22Rv1 (cell line): ENCODE results near the gene ARHGAP26.

ENCODE experiments used
- ZFX ChIP-seq: fragments of 450-650 bp; IDR thresholded peaks from 2 replicates; pipeline ENCODE4 v1.6.1; 2017; ENCODE audit warnings: antibody characterized with exemption, borderline replicate concordance
- TF ChIP-seq, protein P1 (sequence below): fragments of 450-650 bp; IDR thresholded peaks from 2 replicates; pipeline ENCODE4 v1.5.1; 2017; ENCODE audit warnings: mild to moderate bottlenecking

DNA sequence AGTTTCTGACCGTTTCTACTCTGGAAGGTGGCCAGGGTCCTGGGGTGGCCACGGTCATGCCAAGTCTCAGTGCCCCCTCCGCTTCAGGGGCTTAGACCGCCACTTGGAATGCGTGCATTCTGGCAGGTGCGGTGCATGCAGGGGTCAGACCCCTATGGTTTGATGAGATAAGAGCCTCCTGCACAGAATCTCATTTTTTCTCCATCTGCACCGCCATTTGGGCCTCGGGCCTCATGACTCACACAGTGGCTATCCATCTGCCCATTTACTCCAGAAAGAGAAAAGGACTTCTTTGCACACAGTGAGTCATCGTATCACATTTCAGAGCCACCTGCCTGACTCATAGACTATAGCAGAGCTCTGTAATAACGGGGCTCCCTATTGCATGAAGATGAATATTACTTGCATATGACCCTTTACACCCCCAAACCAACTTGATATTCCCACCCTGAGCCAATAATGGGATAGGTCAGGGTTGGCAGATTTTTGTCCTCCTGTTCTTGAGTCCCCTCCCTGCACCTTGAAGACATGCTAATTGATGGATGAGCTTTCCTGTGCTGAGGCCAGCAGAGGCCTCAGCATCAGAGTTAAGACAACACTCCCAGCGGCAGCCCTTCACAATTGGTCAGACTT, 475.9 kb downstream of the ARHGAP26 start:
- TF ChIP-seq, protein P1, sequence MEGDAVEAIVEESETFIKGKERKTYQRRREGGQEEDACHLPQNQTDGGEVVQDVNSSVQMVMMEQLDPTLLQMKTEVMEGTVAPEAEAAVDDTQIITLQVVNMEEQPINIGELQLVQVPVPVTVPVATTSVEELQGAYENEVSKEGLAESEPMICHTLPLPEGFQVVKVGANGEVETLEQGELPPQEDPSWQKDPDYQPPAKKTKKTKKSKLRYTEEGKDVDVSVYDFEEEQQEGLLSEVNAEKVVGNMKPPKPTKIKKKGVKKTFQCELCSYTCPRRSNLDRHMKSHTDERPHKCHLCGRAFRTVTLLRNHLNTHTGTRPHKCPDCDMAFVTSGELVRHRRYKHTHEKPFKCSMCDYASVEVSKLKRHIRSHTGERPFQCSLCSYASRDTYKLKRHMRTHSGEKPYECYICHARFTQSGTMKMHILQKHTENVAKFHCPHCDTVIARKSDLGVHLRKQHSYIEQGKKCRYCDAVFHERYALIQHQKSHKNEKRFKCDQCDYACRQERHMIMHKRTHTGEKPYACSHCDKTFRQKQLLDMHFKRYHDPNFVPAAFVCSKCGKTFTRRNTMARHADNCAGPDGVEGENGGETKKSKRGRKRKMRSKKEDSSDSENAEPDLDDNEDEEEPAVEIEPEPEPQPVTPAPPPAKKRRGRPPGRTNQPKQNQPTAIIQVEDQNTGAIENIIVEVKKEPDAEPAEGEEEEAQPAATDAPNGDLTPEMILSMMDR: no peak
- no peak for TF ChIP-seq ZFX
